Endodermal cell (in vitro differentiated cells): ENCODE measurements around the gene CEBPG. TPM values are rescaled to one million over a fixed set of nuclear protein-coding genes. Genes with fewer than 3 reads are reported as not detected.
A peak's percentile ranks its signal among the peaks of the same experiment; 100 is the strongest.

Source experiments
- DNase-seq: peaks from one replicate; pipeline ENCODE4 v3.0.0-alpha.2; 2017
- H3K27ac ChIP-seq: 2 replicates; pipeline ENCODE4 v1.5.1; 2013; ENCODE audit warnings: mild to moderate bottlenecking, low read depth, low read length, moderate library complexity
- H3K27me3 ChIP-seq: 2 replicates; pipeline ENCODE4 v1.6.1; 2013; ENCODE audit warnings: mild to moderate bottlenecking, low read length, moderate library complexity; ENCODE audit not compliant: insufficient read depth, control insufficient read depth, poor library complexity, severe bottlenecking
- H3K36me3 ChIP-seq: 2 replicates; pipeline ENCODE4 v1.7.0; 2013; ENCODE audit warnings: mild to moderate bottlenecking, low read length, moderate library complexity; ENCODE audit not compliant: control insufficient read depth, insufficient read depth
- H3K4me1 ChIP-seq: one replicate; pipeline ENCODE4 v1.7.0; 2013; ENCODE audit warnings: low read length; ENCODE audit not compliant: control insufficient read depth, insufficient read depth
- H3K4me3 ChIP-seq: 2 replicates; pipeline ENCODE4 v1.5.1; 2013; ENCODE audit warnings: mild to moderate bottlenecking, low read length, moderate library complexity
- H3K9ac ChIP-seq: 2 replicates; pipeline ENCODE4 v1.6.1; 2013; ENCODE audit warnings: mild to moderate bottlenecking, low read length, moderate library complexity; ENCODE audit not compliant: poor library complexity, severe bottlenecking; ENCODE audit errors: extremely low read depth
- H3K9me3 ChIP-seq: 2 replicates; pipeline ENCODE4 v1.6.1; 2013; ENCODE audit warnings: mild to moderate bottlenecking, low read length, moderate library complexity; ENCODE audit not compliant: control insufficient read depth
- H3K27ac Mint-ChIP-seq: 2 replicates; pipeline ENCODE4 v1.8.0; 2020; ENCODE audit warnings: mixed read lengths
- H3K27me3 Mint-ChIP-seq: 2 replicates; pipeline ENCODE4 v1.8.0; 2021; ENCODE audit warnings: mild to moderate bottlenecking, mixed read lengths; ENCODE audit not compliant: insufficient read depth
- H3K36me3 Mint-ChIP-seq: 2 replicates; pipeline ENCODE4 v1.8.0; 2020; ENCODE audit warnings: low read depth, mixed read lengths
- H3K4me1 Mint-ChIP-seq: 2 replicates; pipeline ENCODE4 v1.8.0; 2020; ENCODE audit warnings: mixed read lengths
- H3K4me3 Mint-ChIP-seq: 2 replicates; pipeline ENCODE4 v1.8.0; 2020; ENCODE audit warnings: mild to moderate bottlenecking, moderate library complexity, mixed read lengths
- H3K9me3 Mint-ChIP-seq: 2 replicates; pipeline ENCODE4 v1.8.0; 2020; ENCODE audit warnings: mild to moderate bottlenecking, mixed read lengths
- CTCF ChIP-seq: fragments of 200-600 bp; sonication (generic); conservative IDR thresholded peaks from 2 replicates; pipeline ENCODE4 v1.5.0; 2021; ENCODE audit warnings: antibody characterized with exemption, mild to moderate bottlenecking
- WGBS, 2 experiments: methylation state at CpG; one replicate each; pipeline versions ENCODE4 v1.1.5 to v1.1.7; 2013; ENCODE audit warnings: missing lambda C conversion rate in 2 of 2, mixed read lengths in 1 of 2; ENCODE audit not compliant: insufficient coverage in 1 of 2, insufficient read length in 1 of 2; 5-methylcytosine and 5-hydroxymethylcytosine counted together
- total RNA-seq, 2 donors: library from RNA; stranded (reverse); fragmentation: NEBNext Ultra II Directional in 1 of 2; extraction: Animal tissue kit (Norgen Biotek cat#: 25700) in 1 of 2; gene quantifications; 2 replicates in 1 of 2; 3 replicates in 1 of 2; pipeline ENCODE4 v1.2.1, GENCODE V29; 2021

The CEBPG gene
- total RNA-seq, 2 donors from 2014 or later, result 31.9 to 33.8 TPM

DNA sequence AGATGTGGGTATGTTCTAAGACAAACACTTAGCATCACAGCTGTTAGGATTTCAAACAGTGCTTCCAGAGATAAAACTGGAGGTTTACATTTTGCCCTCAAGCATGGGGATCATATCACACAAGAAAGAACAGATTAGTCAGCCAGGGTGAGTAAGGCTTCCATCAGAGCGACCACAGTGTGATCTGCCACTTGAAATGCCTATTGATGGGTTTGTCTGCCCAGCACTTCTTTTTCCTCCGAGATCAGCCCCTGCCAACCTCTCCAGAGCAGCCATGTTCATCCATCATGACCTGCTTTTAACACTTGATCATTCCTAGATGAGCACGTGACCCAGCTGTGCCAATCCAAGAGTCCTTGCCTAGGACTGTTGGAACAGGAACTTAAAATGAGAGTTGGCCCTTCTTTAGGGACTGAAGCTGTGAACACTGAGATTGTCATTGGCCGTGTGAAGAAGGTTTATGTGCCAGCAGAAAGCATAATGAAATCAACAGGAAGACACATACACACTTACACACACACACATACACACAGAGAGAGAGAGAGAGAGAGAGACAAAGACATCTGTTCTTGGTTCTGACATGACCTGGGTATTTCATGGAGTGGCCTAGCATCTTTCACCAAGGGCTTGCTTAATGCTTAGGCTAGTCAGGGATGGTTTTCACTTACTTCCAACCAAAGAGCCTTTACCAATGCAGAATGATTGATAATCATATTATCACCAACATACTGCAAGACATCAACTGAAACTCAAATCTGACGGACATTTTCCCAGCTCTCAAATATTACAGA, 5.2 kb upstream of the CEBPG start:
- H3K9ac ChIP-seq, result no peak overlapping the region
- 77 to 89% methylated on average over 3 to 5 of the region's 5 CpGs for WGBS, 2 experiments
- H3K4me1 Mint-ChIP-seq, result no peaks in the 10 kb centered on the region

DNA sequence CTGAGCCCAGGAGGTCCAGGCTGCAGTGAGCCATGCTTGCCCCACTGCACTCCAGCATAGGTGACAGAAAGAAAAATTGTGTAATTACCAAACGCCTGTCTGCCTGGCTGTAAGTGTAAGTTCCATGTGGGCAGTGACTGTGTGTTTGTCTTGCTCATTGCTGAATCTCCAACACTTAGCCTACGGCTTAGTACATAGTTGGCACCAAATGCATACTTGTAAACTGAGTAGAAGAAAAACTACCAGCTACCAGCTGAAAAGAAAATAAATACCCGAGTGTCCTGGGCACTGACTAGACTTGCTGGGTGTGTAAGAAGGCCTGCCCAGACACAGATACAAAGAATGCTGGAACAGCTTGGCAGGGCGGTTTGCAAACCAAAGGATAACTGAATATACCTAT, 2.7 kb upstream of the CEBPG start:
- no peak for TF ChIP-seq CTCF
- Mint-ChIP-seq H3K27ac (no peak overlapping the region), H3K36me3 (peaks cover 3% of the 10 kb centered on the region), H3K4me1 (peaks cover 16% of the 10 kb centered on the region), H3K4me3 (no peak overlapping the region), H3K27me3 (peaks cover 8% of the 10 kb centered on the region), H3K9me3 (no peaks in the 10 kb centered on the region)
- peaks cover 10% of the 10 kb centered on the region for H3K27me3 ChIP-seq
- no peaks in the 10 kb centered on the region for H3K9me3 ChIP-seq
- no peaks in the 10 kb centered on the region for H3K36me3 ChIP-seq
- no peak for DNase-seq
- H3K4me1 ChIP-seq, result no peaks in the 10 kb centered on the region
- 90 to 100% methylated on average over 3 to 4 of the region's 4 CpGs for WGBS, 2 experiments
- no peak overlapping the region for H3K4me3 ChIP-seq
- H3K27ac ChIP-seq, result no peak overlapping the region
- no peak overlapping the region for H3K9ac ChIP-seq

More for the DNA sequence above, 5.2 kb upstream of the CEBPG start:
- Mint-ChIP-seq H3K36me3 (no peaks in the 10 kb centered on the region), H3K4me3 (no peak overlapping the region), H3K27ac (no peak overlapping the region), H3K9me3 (no peaks in the 10 kb centered on the region), H3K27me3 (peaks cover 6% of the 10 kb centered on the region)
- TF ChIP-seq CTCF, result no peak
- Histone ChIP-seq H3K27ac (no peak overlapping the region), H3K4me3 (no peak overlapping the region), H3K36me3 (no peaks in the 10 kb centered on the region), H3K9me3 (no peaks in the 10 kb centered on the region), H3K27me3 (peaks cover 10% of the 10 kb centered on the region), H3K4me1 (no peaks in the 10 kb centered on the region)
- DNase-seq, result no peak

GRCh38 chr19:33374236-33374714, 766 bp downstream of the CEBPG start:
- Mint-ChIP-seq H3K27ac (peak overlapping the region; percentile 60), H3K4me3 (peak overlapping the region; percentile 79), H3K27me3 (peaks cover 5% of the 10 kb centered on the region), H3K36me3 (peaks cover 10% of the 10 kb centered on the region), H3K4me1 (peaks cover 45% of the 10 kb centered on the region), H3K9me3 (no peaks in the 10 kb centered on the region)
- Histone ChIP-seq H3K9me3 (no peaks in the 10 kb centered on the region), H3K36me3 (peaks cover 9% of the 10 kb centered on the region), H3K27me3 (no peaks in the 10 kb centered on the region), H3K27ac (peak overlapping the region; percentile 3), H3K4me1 (peaks cover 9% of the 10 kb centered on the region), H3K4me3 (peak overlapping the region; percentile 100), H3K9ac (peak overlapping the region; percentile 93)
- peak; percentile 61 for TF ChIP-seq CTCF
- WGBS, 2 experiments, result 0 to 2% methylated on average over 12 to 22 of the region's 22 CpGs
- DNase-seq, result no peak
